T-helper 17 cell (primary cell): ENCODE data around the gene ACOXL. TPM values are rescaled to one million over a fixed set of nuclear protein-coding genes. Genes with fewer than 3 reads are reported as not detected.

Source experiments
- ATAC-seq: fragments of 150-1000 bp; cut with Tn5 transposase; 2 replicates; pipeline ENCODE4 v1.10.0; 2021; ENCODE audit warnings: mild to moderate bottlenecking, moderate library complexity
- DNase-seq, 3 donors: peaks; one replicate each; pipeline versions ENCODE4 v3.0.0 to v3.0.0-alpha.2; 2020 to 2021
- H3K9me3 ChIP-seq: one replicate; pipeline ENCODE4 v1.7.0; 2013; ENCODE audit warnings: low read length, mild to moderate bottlenecking; ENCODE audit not compliant: control insufficient read depth, poor library complexity, severe bottlenecking
- H3K27ac Mint-ChIP-seq: one replicate; pipeline ENCODE4 v1.8.0; 2022; ENCODE audit warnings: mild to moderate bottlenecking, moderate library complexity, mixed read lengths
- H3K27me3 Mint-ChIP-seq: one replicate; pipeline ENCODE4 v1.8.0; 2022; ENCODE audit warnings: mixed read lengths
- H3K36me3 Mint-ChIP-seq: one replicate; pipeline ENCODE4 v1.8.0; 2022; ENCODE audit warnings: low read depth, mixed read lengths
- H3K4me1 Mint-ChIP-seq: one replicate; pipeline ENCODE4 v1.8.0; 2022; ENCODE audit warnings: mild to moderate bottlenecking, mixed read lengths
- H3K4me3 Mint-ChIP-seq: one replicate; pipeline ENCODE4 v1.8.0; 2022; ENCODE audit warnings: mild to moderate bottlenecking, moderate library complexity, mixed read lengths
- total RNA-seq, 4 donors: library from RNA in 2 of 4; stranded (reverse) in 2 of 4; gene quantifications; one replicate each; pipeline ENCODE4 v1.2.3 and lab custom pipeline; 2022 to 2026

The ACOXL gene
- total RNA-seq, 2 donors from 2014 or later = not detected

GRCh38 chr2:111157071-111157661 lies 424.8 kb downstream of the ACOXL start:
- peak; percentile 53 for ATAC-seq
- Mint-ChIP-seq H3K27ac (no peak overlapping the region), H3K4me3 (peak overlapping the region; percentile 39), H3K4me1 (peaks cover 27% of the 10 kb centered on the region), H3K27me3 (no peaks in the 10 kb centered on the region), H3K36me3 (peaks cover 4% of the 10 kb centered on the region)
- no peaks in the 10 kb centered on the region for H3K9me3 ChIP-seq
- DNase-seq = no peak

- Mint-ChIP-seq H3K36me3 (peaks cover 4% of the 10 kb centered on the region), H3K27me3 (no peaks in the 10 kb centered on the region), H3K4me1 (peaks cover 34% of the 10 kb centered on the region), H3K4me3 (no peak overlapping the region), H3K27ac (no peak overlapping the region)
- ATAC-seq (peak; percentile 50), DNase-seq (no peak)
- H3K9me3 ChIP-seq = no peaks in the 10 kb centered on the region
These were observed 425.4 kb downstream of the ACOXL start for GRCh38 chr2:111157798-111158197.

- ATAC-seq = no peak
These were observed 427.3 kb downstream of the ACOXL start for GRCh38 chr2:111159641-111160040.

GRCh38 chr2:111160758-111161157 lies 428.4 kb downstream of the ACOXL start:
- no peak overlapping the region for H3K27ac Mint-ChIP-seq

More at GRCh38 chr2:111159641-111160040, 427.3 kb downstream of the ACOXL start:
- H3K36me3 Mint-ChIP-seq = peaks cover 4% of the 10 kb centered on the region
- H3K27ac Mint-ChIP-seq = peak overlapping the region; percentile 14
- H3K9me3 ChIP-seq = no peaks in the 10 kb centered on the region
- H3K4me3 Mint-ChIP-seq = no peak overlapping the region
- DNase-seq = no peak
- no peaks in the 10 kb centered on the region for H3K27me3 Mint-ChIP-seq
- H3K4me1 Mint-ChIP-seq = peaks cover 38% of the 10 kb centered on the region

GRCh38 chr2:111161971-111162370 lies 429.6 kb downstream of the ACOXL start:
- no peaks in the 10 kb centered on the region for H3K9me3 ChIP-seq
- Mint-ChIP-seq H3K4me3 (no peak overlapping the region), H3K27me3 (no peaks in the 10 kb centered on the region), H3K36me3 (peaks cover 4% of the 10 kb centered on the region), H3K27ac (peak overlapping the region; percentile 19), H3K4me1 (peaks cover 32% of the 10 kb centered on the region)
- ATAC-seq (no peak), DNase-seq (no peak)

More at GRCh38 chr2:111160758-111161157, 428.4 kb downstream of the ACOXL start:
- Mint-ChIP-seq H3K4me1 (peaks cover 35% of the 10 kb centered on the region), H3K27me3 (no peaks in the 10 kb centered on the region), H3K36me3 (peaks cover 4% of the 10 kb centered on the region), H3K4me3 (no peak overlapping the region)
- DNase-seq (no peak), ATAC-seq (no peak)
- no peaks in the 10 kb centered on the region for H3K9me3 ChIP-seq

GRCh38 chr2:111162718-111163331 lies 430.5 kb downstream of the ACOXL start:
- Mint-ChIP-seq H3K27me3 (no peaks in the 10 kb centered on the region), H3K4me1 (peaks cover 27% of the 10 kb centered on the region), H3K4me3 (no peak overlapping the region), H3K36me3 (peaks cover 4% of the 10 kb centered on the region), H3K27ac (peak overlapping the region; percentile 19)
- no peaks in the 10 kb centered on the region for H3K9me3 ChIP-seq
- ATAC-seq (peak; percentile 75), DNase-seq (no peak)

- Mint-ChIP-seq H3K4me1 (peaks cover 26% of the 10 kb centered on the region), H3K36me3 (peaks cover 4% of the 10 kb centered on the region), H3K4me3 (no peak overlapping the region), H3K27me3 (no peaks in the 10 kb centered on the region), H3K27ac (no peak overlapping the region)
- H3K9me3 ChIP-seq = no peaks in the 10 kb centered on the region
- ATAC-seq (no peak), DNase-seq (no peak)
These were observed 431.7 kb downstream of the ACOXL start for GRCh38 chr2:111164078-111164477.

- no peaks in the 10 kb centered on the region for H3K9me3 ChIP-seq
- ATAC-seq (no peak), DNase-seq (no peak)
- Mint-ChIP-seq H3K4me3 (no peak overlapping the region), H3K27me3 (no peaks in the 10 kb centered on the region), H3K27ac (peak overlapping the region; percentile 24), H3K4me1 (peaks cover 26% of the 10 kb centered on the region), H3K36me3 (peaks cover 3% of the 10 kb centered on the region)
These were observed 432.7 kb downstream of the ACOXL start for GRCh38 chr2:111165084-111165483.

GRCh38 chr2:111166115-111166514 lies 433.7 kb downstream of the ACOXL start:
- ATAC-seq (no peak), DNase-seq (no peak)
- Mint-ChIP-seq H3K27me3 (no peaks in the 10 kb centered on the region), H3K4me1 (peaks cover 21% of the 10 kb centered on the region), H3K27ac (no peak overlapping the region), H3K4me3 (no peak overlapping the region), H3K36me3 (no peaks in the 10 kb centered on the region)
- H3K9me3 ChIP-seq = no peaks in the 10 kb centered on the region

GRCh38 chr2:111167076-111167862 lies 434.9 kb downstream of the ACOXL start:
- DNase-seq (no peak), ATAC-seq (no peak)
- Mint-ChIP-seq H3K4me1 (peaks cover 17% of the 10 kb centered on the region), H3K27ac (no peak overlapping the region), H3K36me3 (no peaks in the 10 kb centered on the region), H3K27me3 (peaks cover 5% of the 10 kb centered on the region), H3K4me3 (no peak overlapping the region)
- H3K9me3 ChIP-seq = no peaks in the 10 kb centered on the region

GRCh38 chr2:111167863-111168162 lies 435.4 kb downstream of the ACOXL start:
- Mint-ChIP-seq H3K36me3 (no peaks in the 10 kb centered on the region), H3K27me3 (peaks cover 5% of the 10 kb centered on the region), H3K4me1 (peaks cover 11% of the 10 kb centered on the region), H3K27ac (no peak overlapping the region), H3K4me3 (no peak overlapping the region)
- DNase-seq = no peak
- no peak for ATAC-seq
- H3K9me3 ChIP-seq = no peaks in the 10 kb centered on the region
